ENCODE data around the gene BRAF. TPM values are rescaled to one million over a fixed set of nuclear protein-coding genes. Genes with fewer than 3 reads are reported as not detected.

BRAF gene
- total RNA-seq, 1 donor from 2014 or later = 44.6 TPM

- no peak for TF ChIP-seq CTCF (IDR thresholded peaks at IDR 0.05; ENCODE audit: unreplicated experiment)
- Mint-ChIP-seq H3K36me3 (peaks cover 40% of the 10 kb centered on the region), H3K4me3 (no peak overlapping the region), H3K27me3 (ENCODE audit: low read depth) (no peaks in the 10 kb centered on the region), H3K9me3 (no peaks in the 10 kb centered on the region), H3K4me1 (no peaks in the 10 kb centered on the region), H3K27ac (no peak overlapping the region)
- peak in 1 of 2 experiments; percentile 35 for DNase-seq (ENCODE audit: low spot score in 2 of 2, unreplicated experiment in 2 of 2)
Measured at GRCh38 chr7:140684066-140684950, 240.4 kb downstream of the BRAF start.

- Mint-ChIP-seq H3K4me3 (no peak overlapping the region), H3K27ac (no peak overlapping the region), H3K9me3 (no peaks in the 10 kb centered on the region), H3K27me3 (ENCODE audit: low read depth) (no peaks in the 10 kb centered on the region), H3K4me1 (no peaks in the 10 kb centered on the region), H3K36me3 (peaks cover 45% of the 10 kb centered on the region)
- no peak for DNase-seq (ENCODE audit: low spot score in 2 of 2, unreplicated experiment in 2 of 2)
- TF ChIP-seq CTCF (IDR thresholded peaks at IDR 0.05; ENCODE audit: unreplicated experiment) = no peak
Measured at GRCh38 chr7:140683657-140684056, 241.1 kb downstream of the BRAF start.

DNA sequence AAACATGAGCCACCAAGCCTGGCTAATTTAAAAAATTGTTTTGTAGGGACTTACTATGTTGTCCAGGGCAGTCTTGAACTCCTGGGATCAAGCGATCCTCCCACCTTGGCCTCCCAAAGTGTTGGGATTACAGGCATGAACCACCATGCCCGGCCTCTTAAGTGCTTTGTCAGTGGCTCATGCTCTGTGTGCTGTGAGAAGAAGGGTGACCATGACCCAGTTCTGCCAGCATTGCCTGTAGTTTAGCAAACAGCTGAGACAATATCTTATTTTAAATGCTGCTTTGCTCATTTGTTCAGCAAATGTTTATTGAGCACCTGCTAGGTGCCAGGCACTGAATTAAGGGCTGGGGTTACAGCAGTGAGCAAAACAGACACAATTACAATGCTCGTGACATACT is 243.0 kb downstream of the BRAF start:
- Mint-ChIP-seq H3K4me1 (no peaks in the 10 kb centered on the region), H3K36me3 (peaks cover 50% of the 10 kb centered on the region), H3K4me3 (no peak overlapping the region), H3K27ac (no peak overlapping the region), H3K9me3 (no peaks in the 10 kb centered on the region), H3K27me3 (ENCODE audit: low read depth) (no peaks in the 10 kb centered on the region)
- TF ChIP-seq CTCF (IDR thresholded peaks at IDR 0.05; ENCODE audit: unreplicated experiment) = no peak
- DNase-seq (ENCODE audit: low spot score in 2 of 2, unreplicated experiment in 2 of 2) = no peak

DNA sequence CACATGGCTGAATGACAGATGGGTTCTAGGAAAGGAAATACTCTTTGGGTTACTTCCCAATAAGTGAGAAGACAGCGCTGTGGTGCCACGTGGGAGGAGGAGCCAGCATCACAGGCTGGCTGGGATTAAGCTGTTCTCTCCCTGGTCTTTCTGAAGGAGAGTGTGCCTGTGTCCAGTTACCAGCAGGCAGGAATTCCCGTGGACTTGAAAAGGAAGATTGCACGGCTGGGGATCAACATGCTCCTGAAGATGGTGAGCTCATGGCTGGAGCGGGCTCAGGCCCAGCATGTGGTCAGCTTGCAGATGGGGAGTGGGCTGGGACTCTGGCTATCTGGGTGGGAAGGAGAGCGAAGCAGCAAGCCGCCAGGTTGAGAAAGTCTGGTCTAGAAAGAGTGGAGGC is 243.8 kb downstream of the BRAF start:
- TF ChIP-seq CTCF (IDR thresholded peaks at IDR 0.05; ENCODE audit: unreplicated experiment) = no peak
- Mint-ChIP-seq H3K36me3 (peaks cover 48% of the 10 kb centered on the region), H3K27me3 (ENCODE audit: low read depth) (no peaks in the 10 kb centered on the region), H3K27ac (no peak overlapping the region), H3K4me3 (no peak overlapping the region), H3K9me3 (no peaks in the 10 kb centered on the region), H3K4me1 (no peaks in the 10 kb centered on the region)
- no peak for DNase-seq (ENCODE audit: low spot score in 2 of 2, unreplicated experiment in 2 of 2)

DNA sequence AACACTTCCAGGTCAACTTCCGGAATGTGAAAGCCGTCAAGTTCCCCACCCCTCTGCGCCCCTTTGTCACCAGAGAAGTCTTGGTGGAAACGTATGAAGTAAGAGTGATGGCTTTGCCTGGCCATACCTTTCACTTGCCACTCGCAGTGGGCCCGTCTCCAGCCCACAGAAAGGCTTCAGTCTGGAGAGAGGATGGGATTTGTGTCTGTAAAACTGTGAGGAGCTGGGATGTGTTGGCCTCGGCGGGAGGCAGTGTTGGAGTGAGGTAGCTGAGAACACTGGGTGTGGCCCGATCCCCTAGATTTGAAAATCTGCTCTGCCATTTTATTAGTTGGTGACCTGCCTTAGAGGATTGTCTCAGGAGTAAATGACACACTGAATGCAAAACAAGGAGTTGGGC is 245.5 kb downstream of the BRAF start:
- H3K27ac Mint-ChIP-seq = no peak overlapping the region
- H3K9me3 Mint-ChIP-seq = no peaks in the 10 kb centered on the region
- no peak for DNase-seq (ENCODE audit: low spot score in 2 of 2, unreplicated experiment in 2 of 2)
- H3K4me1 Mint-ChIP-seq = peaks cover 15% of the 10 kb centered on the region
- peaks cover 39% of the 10 kb centered on the region for H3K36me3 Mint-ChIP-seq
- no peak overlapping the region for H3K4me3 Mint-ChIP-seq
- H3K27me3 Mint-ChIP-seq (ENCODE audit: low read depth) = no peaks in the 10 kb centered on the region
- no peak for TF ChIP-seq CTCF (IDR thresholded peaks at IDR 0.05; ENCODE audit: unreplicated experiment)
